NCI-H187 (cell line): ENCODE measurements around the gene CLDN4.
"Not testable (repeated sequence)": the region's sequence is repeated elsewhere in the genome, so short reads cannot be mapped to it uniquely, and the experiment has no call there.

Experiments used
- DNase-seq, 2 experiments: peaks; one replicate each; lab custom pipeline; 2025; lab: John Stamatoyannopoulos, UW

CLDN4 gene

GRCh38 chr7:73823873-73824592, 6.8 kb upstream of the CLDN4 start:
- no peak for DNase-seq

- DNase-seq, result no peak
These were observed 5.8 kb upstream of the CLDN4 start for GRCh38 chr7:73824986-73825385.

- DNase-seq, result peak; percentile 97 to 99
These were observed 3.2 kb upstream of the CLDN4 start for GRCh38 chr7:73827567-73828106.

- DNase-seq, result peak; percentile 91 to 97
These were observed 2.5 kb upstream of the CLDN4 start for GRCh38 chr7:73828107-73828803.

GRCh38 chr7:73828972-73829371, 1.8 kb upstream of the CLDN4 start:
- no peak for DNase-seq

GRCh38 chr7:73829505-73829904, 1.3 kb upstream of the CLDN4 start:
- no peak for DNase-seq

GRCh38 chr7:73829921-73830680, 695 bp upstream of the CLDN4 start:
- DNase-seq, result no peak

- DNase-seq, result no peak
These were observed 713 bp downstream of the CLDN4 start for GRCh38 chr7:73831584-73831833.

- DNase-seq, result peak; percentile 59 to 71
These were observed 1.2 kb downstream of the CLDN4 start for GRCh38 chr7:73831834-73832651.

- no peak for DNase-seq
These were observed 2.0 kb downstream of the CLDN4 start for GRCh38 chr7:73832806-73833205.

GRCh38 chr7:73833251-73833919, 2.6 kb downstream of the CLDN4 start:
- DNase-seq, result no peak

GRCh38 chr7:73834626-73835191, 3.9 kb downstream of the CLDN4 start:
- DNase-seq, result no peak

- DNase-seq, result not testable (repeated sequence)
These were observed 6.4 kb downstream of the CLDN4 start for GRCh38 chr7:73837167-73837566.

GRCh38 chr7:73838642-73839041, 7.8 kb downstream of the CLDN4 start:
- no peak for DNase-seq

GRCh38 chr7:73839290-73839689, 8.5 kb downstream of the CLDN4 start:
- DNase-seq, result no peak

- no peak for DNase-seq
These were observed 9.2 kb downstream of the CLDN4 start for GRCh38 chr7:73839743-73840714.

- DNase-seq, result no peak
These were observed 10.1 kb downstream of the CLDN4 start for GRCh38 chr7:73840715-73841379.

GRCh38 chr7:73841689-73842066, 10.9 kb downstream of the CLDN4 start:
- DNase-seq, result no peak
